Endothelial cell of umbilical vein (primary cell): Measurements from ENCODE around the gene SYNGAP1. TPM values are rescaled to one million over a fixed set of nuclear protein-coding genes. Genes with fewer than 3 reads are reported as not detected.

ENCODE experiments used
- BruUV-seq: library from RNA; stranded (reverse); fragments of 400-500 nt; replicated peaks from 2 replicates; lab custom pipeline; 2021; lab: Mats Ljungman, UMichigan
- CTCF ChIA-PET: fragments of 300-600, 350-600 bp; sonication (Branson Sonifier 250); formaldehyde crosslinking; loops from one replicate; lab custom pipeline; 2021; ENCODE audit warnings: antibody characterized with exemption, inconsistent platforms; lab: Charles Lee
- POLR2A ChIA-PET: fragments of 300-600, 350-600 bp; sonication (Branson Sonifier 250); formaldehyde crosslinking; loops from one replicate; lab custom pipeline; 2021; ENCODE audit warnings: antibody characterized with exemption, inconsistent platforms; lab: Charles Lee
- DNase-seq: peaks from one replicate; pipeline ENCODE4 v3.0.0-alpha.2; 2011; ENCODE audit warnings: low read depth, low spot score
- FAIRE-seq: peaks from 2 replicates; lab custom pipeline; 2011; peaks lifted over from hg19 to GRCh38; lab: Jason Lieb, UNC
- H2AFZ ChIP-seq: 2 replicates; pipeline ENCODE4 v1.6.0; 2012; ENCODE audit warnings: low read depth, low read length, control low read depth, inconsistent platforms
- H3K27ac ChIP-seq: 2 replicates; pipeline ENCODE4 v1.5.1; 2011; ENCODE audit warnings: low read depth, mild to moderate bottlenecking, control low read depth, low read length, moderate library complexity; ENCODE audit not compliant: insufficient read depth
- H3K27me3 ChIP-seq, 2 experiments: 2 replicates each; pipeline versions ENCODE4 v1.6.0 to v1.6.1; 2011; ENCODE audit warnings: low read length in 2 of 2, mixed read lengths in 1 of 2; ENCODE audit not compliant: control insufficient read depth in 2 of 2, insufficient read depth in 2 of 2
- H3K36me3 ChIP-seq, 2 experiments: 2 replicates in 1 of 2; 3 replicates in 1 of 2; pipeline ENCODE4 v1.5.1; 2011; ENCODE audit warnings: low read length in 2 of 2, mild to moderate bottlenecking in 1 of 2, moderate library complexity in 1 of 2; ENCODE audit not compliant: control insufficient read depth in 2 of 2, insufficient read depth in 2 of 2; ENCODE audit errors: extremely low read depth in 1 of 2
- H3K4me1 ChIP-seq: 3 replicates; pipeline ENCODE4 v1.5.1; 2011; ENCODE audit warnings: mild to moderate bottlenecking, low read length; ENCODE audit not compliant: control insufficient read depth, insufficient read depth; ENCODE audit errors: extremely low read depth
- H3K4me2 ChIP-seq: 2 replicates; pipeline ENCODE4 v1.6.1; 2011; ENCODE audit warnings: low read length, control low read depth, mixed read lengths; ENCODE audit not compliant: insufficient read depth
- H3K4me3 ChIP-seq, 3 experiments: fragments of 200-600 bp in 1 of 3; sonication (generic), shearing (Covaris generic) in 1 of 3; replicated peaks in 1 of 3; 2 replicates each; pipeline ENCODE4 v1.5.1; 2011 to 2016; ENCODE audit warnings: control low read depth in 3 of 3, low read length in 3 of 3, mild to moderate bottlenecking in 2 of 3, inconsistent platforms in 1 of 3, low read depth in 1 of 3, moderate library complexity in 1 of 3; ENCODE audit not compliant: insufficient read depth in 1 of 3
- H3K79me2 ChIP-seq: 2 replicates; pipeline ENCODE4 v1.6.0; 2012; ENCODE audit warnings: low read length, inconsistent platforms; ENCODE audit not compliant: control insufficient read depth, insufficient read depth
- H3K9ac ChIP-seq: replicated peaks from 2 replicates; pipeline ENCODE3; 2011; ENCODE audit warnings: low read length, control low read depth; ENCODE audit not compliant: insufficient read depth; ENCODE audit errors: extremely low read depth
- H3K9me1 ChIP-seq: replicated peaks from 3 replicates; pipeline ENCODE4 v1.6.0; 2011; ENCODE audit warnings: mild to moderate bottlenecking, low read length; ENCODE audit not compliant: control insufficient read depth, insufficient read depth; ENCODE audit errors: extremely low read depth
- H3K9me3 ChIP-seq: replicated peaks from 2 replicates; pipeline ENCODE4 v1.5.1; 2012; ENCODE audit warnings: low read length, inconsistent platforms; ENCODE audit not compliant: control insufficient read depth, insufficient read depth
- H4K20me1 ChIP-seq: replicated peaks from 2 replicates; pipeline ENCODE3; 2011; ENCODE audit warnings: mild to moderate bottlenecking, low read length; ENCODE audit not compliant: control insufficient read depth, insufficient read depth; ENCODE audit errors: extremely low read depth
- CTCF ChIP-seq, 2 donors: IDR thresholded peaks; 1 replicate in 1 of 2; 2 replicates in 1 of 2; pipeline ENCODE4 v1.5.1; 2011; ENCODE audit warnings: low read length in 2 of 2, mild to moderate bottlenecking in 2 of 2, moderate library complexity in 2 of 2, control low read depth in 1 of 2, inconsistent platforms in 1 of 2, low read depth in 1 of 2; ENCODE audit not compliant: insufficient read depth in 1 of 2; ENCODE audit errors: extremely low read depth in 1 of 2
- EZH2 ChIP-seq: IDR thresholded peaks from 2 replicates; pipeline ENCODE4 v1.6.1; 2012; ENCODE audit warnings: borderline replicate concordance, low read depth, mild to moderate bottlenecking, moderate library complexity, low read length, inconsistent platforms; ENCODE audit not compliant: severe bottlenecking
- FOS ChIP-seq: IDR thresholded peaks from 2 replicates; pipeline ENCODE4 v1.6.1; 2011; ENCODE audit warnings: mild to moderate bottlenecking, low read length, moderate library complexity, borderline replicate concordance; ENCODE audit not compliant: insufficient read depth
- GATA2 ChIP-seq: IDR thresholded peaks from 2 replicates; pipeline ENCODE4 v1.7.0; 2011; ENCODE audit warnings: low read depth, mild to moderate bottlenecking, moderate library complexity, mixed read lengths, low read length; ENCODE audit not compliant: insufficient read length, insufficient read depth
- JUN ChIP-seq: IDR thresholded peaks from 2 replicates; pipeline ENCODE4 v1.6.1; 2011; ENCODE audit warnings: borderline replicate concordance, low read depth; ENCODE audit not compliant: insufficient read length, insufficient read depth
- MAX ChIP-seq: IDR thresholded peaks from 2 replicates; pipeline ENCODE4 v1.6.1; 2011; ENCODE audit not compliant: insufficient read depth, insufficient read length
- MYC ChIP-seq: IDR thresholded peaks from one replicate; pipeline ENCODE4 v1.6.1; 2011; ENCODE audit warnings: mild to moderate bottlenecking, low read depth, low read length
- POLR2A ChIP-seq: IDR thresholded peaks from 2 replicates; pipeline ENCODE4 v1.6.1; 2012; ENCODE audit warnings: low read depth, mild to moderate bottlenecking, control low read depth, low read length
- POLR2AphosphoS5 ChIP-seq: IDR thresholded peaks from 2 replicates; pipeline ENCODE4 v1.6.1; 2012; ENCODE audit warnings: low read depth, mild to moderate bottlenecking, control low read depth, low read length, moderate library complexity; ENCODE audit not compliant: insufficient read depth
- dilution Hi-C: fragments of 300-500 bp; cut with MboI; formaldehyde crosslinking; loops from one replicate; pipeline ENCODE4 v1.15.0; 2019; ENCODE audit warnings: low sequenced_read_pairs; ENCODE audit not compliant: extremely low pct_ligation_motif_present
- intact Hi-C: fragments of 100-400 bp; cut with micrococcal nuclease; formaldehyde crosslinking; loops from one replicate; pipeline ENCODE4 v1.10.0; 2022
- polyA plus RNA-seq, 4 experiments: library from polyadenylated mRNA; depleted of rRNA in 3 of 4; stranded (reverse) in 3 of 4; unstranded in 1 of 4; fragments of >200 nt; gene quantifications; 2 replicates each; pipeline versions ENCODE4 v1.2.1 to v1.2.3, GENCODE V29; 2011 to 2012; ENCODE audit warnings: missing spikeins in 1 of 4
- total RNA-seq: library from RNA; stranded (reverse); gene quantifications from 2 replicates; pipeline ENCODE4 v1.2.3, GENCODE V29; 2021

The SYNGAP1 gene
- total and polyA plus RNA-seq, 2 donors (not counting 3 experiments of a cell fraction or from before 2014, with no cell fraction given): 7.3 to 15.1 TPM

- dilution Hi-C loops (no loop called here), intact Hi-C loops (no loop called here)
- H3K4me2 ChIP-seq: no peak overlapping the region
- H3K79me2 ChIP-seq: no peaks in the 10 kb centered on the region
- ChIA-PET POLR2A (no interaction called here), CTCF (interaction anchor here (2.0 kb wide), 1 partner anchor 10 kb away, joined by 5 read pairs; no protein-coding TSS in a partner anchor)
- no peaks in the 10 kb centered on the region for H3K4me1 ChIP-seq
- no peak overlapping the region for H3K27ac ChIP-seq
- H2AFZ ChIP-seq: no peak overlapping the region
- no peaks in the 10 kb centered on the region for H4K20me1 ChIP-seq
- no peak for DNase-seq
- no peak for FAIRE-seq
- H3K36me3 ChIP-seq: peaks cover 3 to 26% of the 10 kb centered on the region in 2 experiments
- H3K27me3 ChIP-seq: no peaks in the 10 kb centered on the region
- no peaks in the 10 kb centered on the region for H3K9me3 ChIP-seq
- H3K4me3 ChIP-seq: no peak overlapping the region
- no peaks in the 10 kb centered on the region for H3K9me1 ChIP-seq
- no peak overlapping the region for H3K9ac ChIP-seq
- no peak for TF ChIP-seq MAX
- TF ChIP-seq EZH2: no peak
- TF ChIP-seq JUN: no peak
- TF ChIP-seq CTCF (IDR thresholded peaks at IDR 0.05; ENCODE audit: extremely low read depth in 1 of 2, insufficient read depth in 1 of 2, low read depth in 1 of 2, low read length in 2 of 2): no peak
- TF ChIP-seq POLR2AphosphoS5: no peak
- TF ChIP-seq POLR2A: no peak
- TF ChIP-seq MYC: no peak
- TF ChIP-seq FOS: no peak
- TF ChIP-seq GATA2: no peak
- no TSS peak for BruUV-seq
Measured at GRCh38 chr6:33439956-33440648, 20.2 kb downstream of the SYNGAP1 start.
